ENCODE data around the gene MAML3.

The MAML3 gene

DNA sequence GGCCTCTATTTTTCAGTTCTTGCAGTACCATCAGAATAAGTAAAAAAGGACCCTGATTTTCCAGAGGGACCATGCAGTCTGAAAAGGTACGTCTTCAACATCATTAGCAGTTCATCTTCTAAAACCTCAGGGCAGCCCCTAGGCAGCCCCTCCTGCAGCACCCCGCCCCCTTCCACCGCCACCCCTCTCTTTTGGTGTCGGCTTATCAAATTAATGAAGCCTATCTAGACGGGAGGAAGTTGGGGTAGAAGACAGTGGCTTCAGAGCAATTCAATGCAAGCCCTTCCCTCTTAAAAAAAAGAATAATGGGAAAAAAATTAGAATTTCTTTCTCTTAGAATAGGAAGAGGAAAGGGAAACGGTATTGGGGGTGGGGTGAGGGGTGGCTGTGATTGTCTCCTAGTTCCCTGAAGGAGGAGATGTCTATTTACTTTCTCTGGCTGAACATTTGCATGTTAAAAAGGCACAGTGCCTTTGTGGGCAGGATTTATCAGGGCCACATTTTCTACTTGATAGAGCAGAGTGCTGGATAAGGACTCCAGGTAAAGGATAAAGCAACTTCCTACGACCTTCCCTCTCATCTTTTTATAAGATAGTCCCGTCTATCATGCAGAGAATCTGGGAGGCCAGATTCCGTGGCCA is 329.0 kb downstream of the MAML3 start:
- no peak for DNase-seq

DNA sequence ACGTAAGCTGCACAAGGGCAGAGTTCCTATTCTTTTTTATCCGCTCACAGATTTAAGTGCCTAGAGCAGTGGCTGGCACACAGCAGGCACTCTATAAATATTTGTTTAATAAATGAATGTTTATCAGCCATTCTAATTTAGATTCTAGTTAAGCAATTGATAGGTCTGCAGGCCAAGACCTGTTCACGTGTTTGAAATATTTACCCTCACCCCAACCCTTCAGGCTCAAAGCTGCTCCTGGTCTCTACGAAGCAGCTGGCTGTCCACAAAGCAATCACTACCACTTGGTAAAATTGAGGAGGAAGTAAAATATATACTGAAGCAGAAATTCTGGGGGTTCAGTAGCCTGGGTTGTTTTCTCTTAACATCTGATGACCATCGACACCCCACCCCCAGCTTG is 330.2 kb downstream of the MAML3 start:
- DNase-seq: no peak

DNA sequence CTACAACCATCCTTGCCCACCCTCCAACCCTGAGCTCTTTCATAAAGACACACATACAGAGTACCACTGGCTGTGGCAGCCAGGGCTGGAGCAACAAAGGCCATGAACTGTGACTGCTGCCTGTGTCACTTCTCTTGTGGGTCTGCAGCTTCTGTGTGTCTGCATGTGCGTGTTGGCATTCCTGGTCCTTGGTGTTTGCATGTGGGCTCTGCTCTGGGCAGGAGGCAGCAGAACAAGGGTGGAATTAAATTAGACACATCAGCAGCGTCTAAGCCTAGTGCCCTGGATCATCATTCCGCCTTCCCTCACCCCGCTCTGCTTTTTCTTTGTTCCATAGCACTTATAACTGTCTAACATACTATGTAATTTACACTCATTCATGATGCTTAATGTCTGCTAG is 330.6 kb downstream of the MAML3 start:
- DNase-seq: no peak

DNA sequence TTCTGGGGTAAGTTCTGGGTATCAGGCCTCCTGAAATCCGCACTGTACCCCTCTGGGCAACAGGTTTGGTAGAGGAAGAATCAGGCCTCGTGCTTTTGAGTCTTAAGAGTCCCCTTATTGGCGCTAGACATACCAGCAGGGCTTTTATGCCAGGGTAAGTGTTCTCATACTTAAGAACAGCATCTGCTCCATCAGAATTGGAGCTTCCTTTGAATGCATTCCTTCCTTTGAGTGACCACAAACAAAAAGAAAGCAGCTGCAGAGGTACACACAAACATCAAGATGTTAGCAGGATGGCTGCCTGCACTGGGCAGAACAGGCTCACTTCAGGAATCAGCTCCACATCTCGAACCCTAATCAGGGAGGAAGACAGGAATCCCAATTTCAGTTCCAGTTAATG is 331.6 kb downstream of the MAML3 start:
- no peak for DNase-seq

DNA sequence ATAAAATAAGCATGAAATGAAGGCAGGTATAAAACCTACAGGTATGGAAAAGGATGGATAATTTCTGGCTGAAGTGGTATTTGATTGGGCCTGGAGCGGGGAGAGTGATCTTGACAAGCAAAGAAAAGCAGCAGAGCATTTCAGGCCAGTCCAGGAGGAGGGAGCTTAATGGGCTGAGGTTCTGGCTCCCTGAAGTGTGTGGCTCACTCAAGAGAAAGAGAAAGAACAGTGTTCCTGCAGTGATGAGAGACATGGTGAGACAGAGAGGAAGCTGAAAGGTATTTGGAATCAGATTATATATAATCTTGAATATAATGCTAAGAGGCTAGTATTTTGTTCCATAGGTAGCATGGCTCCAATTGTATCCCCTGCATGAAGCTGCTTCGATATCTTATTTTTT is 334.9 kb downstream of the MAML3 start:
- no peak for DNase-seq

DNA sequence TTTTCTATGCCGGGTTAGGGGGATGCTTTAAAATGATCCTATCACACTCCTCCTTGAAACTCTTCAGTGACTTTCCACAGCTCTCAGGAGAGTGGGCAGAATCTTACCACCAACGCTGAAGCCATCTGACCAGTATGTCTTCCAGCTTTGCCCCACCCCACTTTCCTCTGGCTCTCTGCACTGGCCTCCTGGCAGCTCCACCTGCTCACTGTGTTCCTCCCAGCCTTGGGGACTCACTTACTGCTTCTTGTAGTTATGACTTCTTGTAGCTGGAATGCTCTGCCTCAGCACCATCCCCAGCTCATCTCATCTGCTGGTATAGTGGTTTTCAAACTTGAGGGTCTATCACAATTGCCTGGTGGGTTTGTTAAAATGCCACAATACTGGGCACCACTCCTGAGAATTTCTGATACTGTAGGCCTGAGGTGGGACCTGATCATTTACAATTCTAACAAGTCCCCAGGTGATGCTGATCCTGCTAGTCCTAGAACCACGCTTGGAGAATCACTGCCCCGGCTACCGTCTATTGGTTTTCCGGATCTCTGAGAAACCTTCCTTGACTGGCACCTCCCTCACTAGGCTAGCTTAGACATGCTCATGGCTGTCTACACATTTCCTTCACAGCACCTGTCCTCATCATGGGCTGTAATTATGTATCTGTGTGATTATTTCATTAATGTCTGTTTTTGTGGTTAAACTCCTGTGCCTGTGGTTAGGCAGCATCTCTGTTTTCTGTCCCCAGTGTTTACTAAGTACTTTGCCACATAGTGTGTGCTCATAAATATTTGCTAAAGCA is 336.1 kb downstream of the MAML3 start:
- no peak for DNase-seq

DNA sequence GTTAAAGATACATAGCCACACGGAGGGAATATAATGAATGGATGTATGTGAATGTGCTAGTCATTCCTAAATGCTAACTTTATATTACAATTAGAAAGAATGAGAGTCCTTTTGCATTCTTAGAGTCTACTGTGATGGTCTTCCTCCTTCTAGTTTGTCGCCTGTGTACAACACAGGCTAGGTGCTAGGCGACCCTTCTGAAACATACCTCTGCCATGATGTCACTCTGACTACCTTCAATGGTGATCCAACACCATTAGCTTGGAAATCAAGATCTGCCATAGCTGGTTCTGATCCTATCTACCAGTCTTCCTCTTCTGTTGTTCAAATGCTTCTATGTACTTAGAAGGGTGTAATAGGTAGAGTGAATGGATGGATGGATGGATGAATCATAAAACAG is 337.1 kb downstream of the MAML3 start:
- no peak for DNase-seq

DNA sequence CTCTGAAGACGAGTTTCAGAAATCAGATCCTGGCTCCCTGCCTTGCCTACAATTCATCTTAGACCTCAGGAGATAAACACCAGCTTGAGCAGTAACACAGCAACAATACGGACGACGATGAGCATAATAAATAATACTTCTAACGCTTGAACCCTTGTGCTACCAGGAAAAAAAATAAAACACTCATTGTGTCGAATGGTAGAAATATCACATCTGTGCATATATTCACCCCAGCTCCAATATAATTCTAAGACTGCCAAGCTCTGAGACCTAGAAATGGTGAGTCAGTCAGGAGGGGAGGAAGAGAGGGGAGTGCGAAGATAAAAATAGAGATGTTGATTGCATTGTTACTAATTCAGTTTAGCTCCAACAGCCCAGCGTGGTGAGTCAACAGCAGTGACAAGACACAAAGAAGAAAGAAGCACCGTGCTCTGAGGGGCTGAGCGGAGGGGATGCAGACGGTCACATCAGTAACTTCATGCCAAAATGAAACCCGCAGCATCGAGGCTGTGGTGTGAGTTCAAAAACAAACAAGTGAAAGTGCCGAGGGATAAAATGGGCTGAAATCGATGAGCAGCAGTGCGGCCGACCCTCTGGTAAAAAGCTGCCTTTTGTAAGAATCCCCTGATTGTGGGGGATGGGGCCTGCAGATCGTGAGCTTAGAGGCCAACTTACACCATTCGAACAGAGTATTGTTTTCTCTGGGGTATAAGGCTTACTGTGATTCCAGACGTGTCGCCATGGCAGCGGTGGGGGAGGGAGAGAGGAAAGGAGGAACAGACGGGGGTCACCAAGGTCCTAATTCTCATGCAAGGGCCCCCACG is 338.0 kb downstream of the MAML3 start:
- DNase-seq: no peak

DNA sequence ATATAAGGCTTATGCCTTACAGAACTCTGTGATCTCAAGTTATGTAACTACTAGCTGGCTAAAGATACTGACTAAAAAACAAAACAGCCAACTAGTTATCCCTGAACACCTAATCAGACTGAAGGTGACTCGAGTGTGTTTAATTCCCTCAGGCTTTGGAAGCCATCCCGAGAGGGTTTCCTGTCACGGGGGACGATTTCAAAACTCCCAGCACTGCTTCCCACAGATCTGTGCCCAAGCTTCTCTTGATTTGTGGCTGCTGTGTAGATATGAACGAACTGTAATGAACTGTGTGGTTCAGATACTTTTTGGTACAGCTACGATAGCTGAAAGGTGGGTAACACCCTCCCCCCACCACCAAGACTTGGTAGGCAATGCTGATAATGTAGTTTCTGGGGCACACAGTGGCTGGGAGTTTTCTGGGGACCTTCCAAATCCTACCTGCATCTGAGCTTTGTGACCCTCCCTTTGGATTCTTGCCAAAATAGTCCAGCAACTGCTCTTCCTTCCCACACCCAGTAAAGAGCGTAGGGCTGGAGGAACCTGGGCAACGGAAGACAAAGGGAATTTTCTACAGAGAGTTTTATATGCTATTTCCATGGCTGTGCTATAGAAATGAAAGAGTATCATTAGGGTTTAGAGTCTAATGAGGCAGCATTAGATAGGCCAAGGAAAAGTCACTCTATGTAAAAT is 339.5 kb downstream of the MAML3 start:
- no peak for DNase-seq

DNA sequence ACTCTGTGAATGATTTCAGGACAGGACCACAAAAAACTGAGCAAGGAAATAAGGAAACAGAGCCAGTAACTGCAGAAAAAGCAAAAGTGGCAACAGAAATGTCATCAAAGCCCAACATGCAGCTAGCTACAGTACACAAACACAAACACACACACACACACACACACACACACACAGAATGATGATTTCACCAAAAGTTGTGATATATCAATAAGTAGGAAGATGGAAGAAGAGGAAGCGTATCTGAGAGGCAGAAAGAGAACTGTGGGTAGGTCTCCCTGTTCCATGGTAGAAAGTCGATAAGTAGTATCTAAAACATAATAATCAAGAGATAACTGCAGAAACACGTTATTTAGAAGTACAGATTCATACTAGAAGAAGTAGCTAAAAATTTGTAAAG is 340.1 kb downstream of the MAML3 start:
- no peak for DNase-seq

DNA sequence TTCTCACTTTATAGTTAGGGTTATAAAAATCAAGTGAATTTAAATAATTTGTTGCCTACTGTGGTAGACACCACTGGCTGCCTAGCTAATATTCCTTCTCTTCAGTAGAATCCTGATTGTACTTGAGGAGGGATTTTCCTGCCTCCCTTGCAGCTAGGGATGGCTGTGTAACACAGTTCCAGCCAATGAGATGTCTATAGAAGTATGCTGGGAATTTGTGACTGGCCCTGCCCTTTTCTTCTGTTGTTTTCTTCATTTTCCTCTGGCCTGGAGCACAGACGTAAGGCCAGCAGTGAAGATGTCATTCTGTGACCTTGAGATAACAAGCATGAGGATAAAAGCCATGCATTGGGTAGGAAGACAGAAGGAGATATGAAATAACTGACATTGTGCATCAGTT is 343.3 kb downstream of the MAML3 start:
- no peak for DNase-seq

DNA sequence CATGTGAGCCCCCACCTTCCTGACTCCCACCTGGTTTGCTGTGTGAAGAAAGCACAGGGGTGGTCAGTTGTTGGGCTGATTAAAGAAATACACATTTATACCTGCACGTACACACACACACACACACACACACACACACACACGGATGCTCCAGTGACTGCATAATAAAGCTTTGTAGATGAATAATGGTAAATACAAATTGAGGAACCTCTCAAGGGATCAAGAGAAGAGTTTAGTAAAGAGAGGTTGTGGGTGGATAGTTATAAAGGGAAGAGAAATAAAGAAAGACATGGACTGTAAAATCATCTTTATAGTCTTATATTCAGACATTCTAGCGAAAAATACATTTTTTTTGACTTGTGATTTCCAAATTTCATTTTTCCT is 344.2 kb downstream of the MAML3 start:
- DNase-seq: no peak

DNA sequence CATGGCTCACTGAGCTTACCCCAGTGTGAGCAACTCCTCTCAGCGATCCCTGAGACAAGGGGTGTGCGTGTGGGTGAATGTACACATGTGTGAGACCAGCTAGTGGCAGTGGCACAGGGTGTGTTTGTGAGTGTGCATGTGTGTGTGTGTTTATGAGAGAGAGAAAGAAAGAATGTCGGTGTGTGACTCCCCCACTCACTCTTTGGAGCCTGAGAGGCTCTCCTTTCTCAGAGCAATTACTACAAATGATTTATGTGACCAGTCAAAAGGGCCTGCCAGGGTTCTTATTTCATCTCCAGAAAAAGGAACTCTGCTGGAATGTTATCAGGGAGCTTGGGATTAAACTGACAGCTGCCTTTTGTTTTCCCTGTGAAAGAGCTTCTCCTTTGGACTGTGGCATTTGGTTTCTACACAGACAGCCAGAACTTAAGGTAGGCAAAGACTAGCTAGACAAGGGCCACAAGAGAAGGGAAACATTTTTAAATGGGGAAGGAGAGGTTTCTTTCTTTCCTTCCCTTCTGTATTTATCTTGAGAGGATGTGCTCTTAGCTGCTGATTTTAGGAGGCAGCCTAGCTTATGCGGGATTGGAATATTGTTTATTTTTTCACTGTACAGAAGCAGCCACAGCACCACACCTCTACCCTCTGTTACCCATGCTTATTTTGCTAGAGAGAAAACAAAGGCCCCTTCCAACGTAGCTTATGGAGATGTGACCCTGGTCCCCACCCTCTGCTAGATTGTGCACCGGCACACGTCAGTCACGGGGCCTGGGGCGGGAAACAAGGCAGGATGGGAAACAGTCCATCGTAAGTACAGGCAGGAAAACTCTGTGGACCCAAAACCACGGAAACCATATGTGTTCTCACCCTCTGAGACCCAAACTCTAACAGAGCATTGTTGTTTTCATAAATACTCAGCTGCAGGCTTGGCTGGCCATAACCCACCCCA is 344.9 kb downstream of the MAML3 start:
- no peak for DNase-seq

DNA sequence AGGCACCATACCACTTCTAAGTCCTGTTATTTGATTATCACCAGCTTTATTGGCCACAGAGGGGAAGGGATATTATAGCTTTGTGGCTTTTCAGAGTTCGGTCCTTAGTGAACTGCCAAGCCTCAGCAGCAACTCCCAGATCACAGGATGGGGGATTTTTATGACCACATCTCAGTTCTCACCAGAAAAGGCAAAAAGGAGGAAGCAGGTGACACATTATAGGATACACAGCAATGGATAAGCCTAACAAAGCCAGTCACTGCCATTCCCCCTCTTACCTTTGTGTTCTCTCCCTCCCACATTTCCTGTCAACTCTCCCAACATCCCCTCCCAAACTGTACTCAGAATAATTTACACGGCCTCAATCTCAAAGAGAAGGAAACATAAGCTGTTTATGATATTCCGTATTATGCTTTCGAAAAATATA is 345.6 kb downstream of the MAML3 start:
- no peak for DNase-seq

DNA sequence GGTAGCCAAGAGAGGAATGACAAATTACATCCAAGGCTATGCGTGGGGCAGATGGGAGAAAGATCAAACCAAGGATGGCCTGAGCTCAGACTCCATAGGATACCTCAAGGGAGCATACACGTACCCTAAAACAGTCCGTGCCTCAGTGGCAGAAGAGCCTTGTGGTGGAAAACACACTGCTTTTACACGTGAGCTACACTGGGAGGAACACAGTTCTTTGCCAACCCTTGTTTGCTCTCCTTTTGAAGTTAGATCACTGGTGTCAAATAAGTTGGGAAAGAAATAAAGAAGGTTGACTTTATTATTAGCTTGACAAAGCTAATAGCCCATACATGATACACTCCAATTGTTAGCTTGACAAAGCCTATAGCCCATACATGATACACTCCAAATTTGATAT is 346.5 kb downstream of the MAML3 start:
- no peak for DNase-seq

DNA sequence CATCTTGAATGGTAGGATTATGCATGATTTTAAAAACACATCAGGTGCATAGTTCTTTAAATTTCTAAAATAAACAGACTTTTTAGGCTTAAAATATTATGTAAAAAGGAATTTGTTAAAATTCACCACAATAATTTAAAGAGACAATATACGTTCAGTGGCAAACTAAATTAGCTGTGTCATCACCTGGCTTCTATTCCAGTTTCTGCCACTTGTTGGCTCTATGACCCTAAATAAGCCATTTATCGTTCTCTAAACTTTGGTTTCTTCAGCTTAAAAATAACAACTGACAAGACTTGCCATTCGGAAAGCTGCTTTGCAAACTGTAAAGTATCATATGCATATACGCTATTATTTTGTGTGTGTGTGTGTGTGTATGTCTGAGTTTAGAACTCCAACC is 347.1 kb downstream of the MAML3 start:
- no peak for DNase-seq

DNA sequence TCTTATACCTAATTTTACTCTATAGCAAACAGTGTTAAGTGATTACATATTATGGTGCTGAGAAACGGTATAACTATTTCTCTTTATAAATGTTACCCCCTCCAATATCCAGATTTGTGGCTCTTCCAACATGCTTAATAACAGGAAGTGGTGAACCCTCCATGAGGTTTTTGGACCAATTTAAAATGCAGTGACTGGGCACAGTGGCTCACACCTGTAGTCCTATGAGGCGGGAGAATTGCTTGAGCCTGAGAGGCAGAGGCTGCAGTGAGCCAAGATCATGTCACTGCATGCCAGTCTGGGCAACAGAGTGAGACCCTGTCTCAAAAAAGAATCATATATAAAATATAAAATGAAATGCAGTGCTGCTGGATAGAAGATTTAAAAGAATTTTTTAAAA is 351.1 kb downstream of the MAML3 start:
- no peak for DNase-seq

DNA sequence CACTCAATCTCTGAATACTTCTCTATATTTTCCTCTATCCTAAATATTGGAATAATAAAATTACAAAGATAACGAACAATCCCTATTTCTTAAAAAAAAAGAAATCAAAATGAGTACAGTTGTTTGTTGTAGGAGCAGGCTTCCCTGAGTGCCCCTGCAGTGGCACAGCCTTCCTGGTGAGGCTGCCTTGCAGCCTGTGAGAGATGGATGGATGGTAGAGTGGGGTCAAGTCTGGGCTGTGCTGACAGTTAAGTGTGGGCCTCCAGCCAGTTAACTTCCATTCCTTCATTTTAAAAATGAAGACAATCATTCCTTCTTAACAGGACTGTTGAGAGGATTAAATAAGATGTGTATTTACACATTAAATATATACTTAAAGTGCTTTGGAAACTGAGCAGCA is 351.5 kb downstream of the MAML3 start:
- no peak for DNase-seq

DNA sequence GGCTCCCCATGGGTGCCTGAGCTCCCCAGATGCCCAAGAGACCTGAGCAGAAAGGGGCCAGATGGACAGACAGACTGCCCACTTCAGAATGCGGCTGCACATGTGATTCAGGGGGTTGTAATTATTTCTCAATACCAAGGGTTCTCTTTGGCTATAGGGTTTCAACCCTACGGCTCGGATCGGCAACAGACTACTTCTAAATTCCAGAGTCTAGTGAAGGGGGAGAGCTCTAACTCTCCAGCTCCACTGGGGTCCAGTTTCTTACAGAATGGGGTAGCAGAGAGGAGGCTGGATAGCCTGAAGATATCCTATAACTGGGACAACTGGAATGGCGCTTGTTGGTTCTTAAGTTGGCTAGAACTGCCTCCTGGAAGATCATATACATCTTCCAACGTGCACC is 352.1 kb downstream of the MAML3 start:
- no peak for DNase-seq

DNA sequence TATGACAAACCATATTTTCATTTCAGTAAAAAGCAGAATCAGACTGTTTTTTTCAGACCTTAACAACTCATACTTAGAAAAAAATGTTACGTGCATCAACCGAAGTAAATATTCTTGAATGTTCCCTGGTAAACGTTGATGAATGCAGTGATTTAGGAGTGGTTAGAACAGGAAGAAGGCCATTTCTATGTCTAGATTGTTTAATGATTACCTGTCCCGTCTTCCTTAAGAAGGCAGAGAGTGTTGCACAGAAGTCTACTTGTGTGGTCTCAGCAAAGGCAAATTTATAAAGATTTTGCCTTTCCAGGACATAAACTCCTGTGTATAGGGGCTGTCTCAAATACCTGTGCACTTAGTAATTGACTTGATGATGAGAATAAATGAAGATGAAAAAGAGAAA is 353.9 kb downstream of the MAML3 start:
- no peak for DNase-seq

DNA sequence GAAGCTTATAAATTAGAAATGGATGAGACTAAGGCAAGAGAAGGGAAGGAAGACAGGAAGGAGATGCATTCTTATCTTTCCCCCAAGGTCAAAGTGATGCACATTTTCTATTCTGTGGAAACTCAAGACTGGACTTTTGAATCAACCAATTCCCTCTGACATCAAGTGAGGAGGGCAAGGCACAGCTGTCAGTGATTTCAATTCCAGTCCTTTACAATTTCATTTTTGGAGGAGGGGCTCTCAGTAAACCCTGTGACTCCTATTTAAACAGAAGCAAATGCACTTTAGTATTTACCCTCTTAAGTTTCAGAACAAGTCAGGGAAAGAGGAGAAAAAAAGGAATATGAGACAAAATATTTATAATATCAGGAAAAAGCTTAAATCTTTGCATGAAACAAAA is 354.4 kb downstream of the MAML3 start:
- DNase-seq: no peak

DNA sequence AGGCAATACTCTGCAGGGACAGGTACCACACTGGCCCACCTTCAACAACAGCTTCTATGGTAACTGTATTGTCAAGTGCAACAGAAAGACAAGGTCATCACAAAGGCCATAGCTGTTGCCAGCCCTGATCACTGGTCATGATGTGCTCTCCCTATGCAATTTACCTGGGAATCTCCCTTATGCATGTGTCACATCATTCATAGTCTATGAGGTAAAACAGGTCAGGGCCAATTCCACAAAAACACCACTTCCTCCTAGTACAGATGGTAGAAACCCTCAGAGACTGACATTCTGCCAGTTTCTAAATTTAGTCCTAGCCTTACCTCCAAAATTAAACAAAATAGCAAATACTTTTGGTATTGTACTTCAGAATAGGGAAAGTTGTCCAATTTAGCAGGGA is 355.5 kb downstream of the MAML3 start:
- DNase-seq: no peak

Data from activated CD4-positive, alpha-beta T cell treated with anti-CD3 and anti-CD28 coated beads for 1 hour (primary cell).